GM19372 (cell line): ENCODE results near the gene PHF20.
"Not testable (repeated sequence)": the region's sequence is repeated elsewhere in the genome, so short reads cannot be mapped to it uniquely, and the experiment has no call there.

Experiments
- ATAC-seq: cut with Tn5 transposase; IDR thresholded peaks from one replicate; pipeline ENCODE4 v1.9.1; 2021; ENCODE audit warnings: mild to moderate bottlenecking, low read depth, moderate library complexity; ENCODE audit not compliant: unreplicated experiment

PHF20 gene

GRCh38 chr20:35959291-35959690 is 187.5 kb downstream of the PHF20 start:
- not testable (repeated sequence) for ATAC-seq

- no peak for ATAC-seq
Observed at GRCh38 chr20:35963878-35964277, 192.1 kb downstream of the PHF20 start.

GRCh38 chr20:35967979-35968640 is 196.3 kb downstream of the PHF20 start, which contains the start of gene CNBD2:
Gene CNBD2, plus strand, starts transcription at chr20:35968590. Its CDS starts 173 bp downstream, at chr20:35968763.
- ATAC-seq, result no peak

- ATAC-seq, result no peak
Observed at GRCh38 chr20:35968930-35969329, 197.1 kb downstream of the PHF20 start.

- ATAC-seq, result no peak
Observed at GRCh38 chr20:35971981-35972380, 200.2 kb downstream of the PHF20 start.

GRCh38 chr20:35972462-35972861 is 200.6 kb downstream of the PHF20 start:
- no peak for ATAC-seq

GRCh38 chr20:35974256-35974655 is 202.4 kb downstream of the PHF20 start:
- no peak for ATAC-seq

- ATAC-seq, result no peak
Observed at GRCh38 chr20:35975576-35976373, 204.0 kb downstream of the PHF20 start.

GRCh38 chr20:35978041-35978513 is 206.3 kb downstream of the PHF20 start:
- ATAC-seq, result no peak

- ATAC-seq, result no peak
Observed at GRCh38 chr20:35979544-35979943, 207.7 kb downstream of the PHF20 start.

- ATAC-seq, result no peak
Observed at GRCh38 chr20:35981969-35982368, 210.2 kb downstream of the PHF20 start.

- no peak for ATAC-seq
Observed at GRCh38 chr20:35984382-35984781, 212.6 kb downstream of the PHF20 start.

- ATAC-seq, result no peak
Observed at GRCh38 chr20:35985806-35986205, 214.0 kb downstream of the PHF20 start.

- no peak for ATAC-seq
Observed at GRCh38 chr20:35988910-35989463, 217.2 kb downstream of the PHF20 start.

GRCh38 chr20:35991142-35991771 is 219.4 kb downstream of the PHF20 start:
- no peak for ATAC-seq

GRCh38 chr20:35992713-35993335 is 221.0 kb downstream of the PHF20 start:
- ATAC-seq, result no peak

GRCh38 chr20:35994994-35995453 is 223.2 kb downstream of the PHF20 start:
- no peak for ATAC-seq

GRCh38 chr20:35996492-35996891 is 224.7 kb downstream of the PHF20 start:
- ATAC-seq, result not testable (repeated sequence)
